K562 (cell line): ENCODE data around the gene ANO2. TPM values are rescaled to one million over a fixed set of nuclear protein-coding genes. Genes with fewer than 3 reads are reported as not detected.

Experiments
- ATAC-seq: fragments of 200-7000 bp; cut with Tn5 transposase; 3 replicates; pipeline ENCODE4 v1.9.1; 2020; ENCODE audit warnings: moderate library complexity
- BruUV-seq: library from RNA; stranded (reverse); fragments of 400-500 nt; replicated peaks from 2 replicates; lab custom pipeline; 2021; lab: Mats Ljungman, UMichigan
- CTCF ChIA-PET: fragments of 300-600 bp; formaldehyde crosslinking; extraction: SDS; loops from one replicate; lab custom pipeline; 2021; ENCODE audit warnings: low intra/inter-chr PET ratio; lab: Yijun Ruan, JAX
- POLR2A ChIA-PET: fragments of 300-600, 350-650 bp; sonication (Branson Sonifier 250); formaldehyde crosslinking; extraction: SDS; loops from one replicate; lab custom pipeline; 2021; ENCODE audit warnings: antibody characterized with exemption, inconsistent platforms; lab: Yijun Ruan, JAX
- DNase-seq, 4 experiments: peaks; one replicate each; pipeline versions ENCODE4 v3.0.0 to v3.0.0-alpha.2; 2011 to 2018; ENCODE audit warnings: low spot score in 3 of 4, mixed read lengths in 3 of 4; ENCODE audit errors: extremely low read depth in 1 of 4
- FAIRE-seq: peaks from 2 replicates; lab custom pipeline; 2011; peaks lifted over from hg19 to GRCh38; lab: Jason Lieb, UNC
- H2AFZ ChIP-seq: 2 replicates; pipeline ENCODE4 v1.6.0; 2011; ENCODE audit warnings: low read depth, low read length, control low read depth, inconsistent platforms
- H3K27ac ChIP-seq: fragments of 200-600 bp; 3 replicates; pipeline ENCODE4 v1.8.0; 2011; ENCODE audit warnings: low read depth, mild to moderate bottlenecking, control low read depth, inconsistent platforms, low read length, moderate library complexity, mixed read lengths; ENCODE audit errors: extremely low read depth
- H3K27me3 ChIP-seq, 2 experiments: fragments of 300-600 bp in 1 of 2; 2 replicates in 1 of 2; 3 replicates in 1 of 2; pipeline versions ENCODE4 v1.6.0 to v1.8.0; 2011; ENCODE audit warnings: inconsistent platforms in 2 of 2, low read length in 2 of 2, mild to moderate bottlenecking in 1 of 2, mixed read lengths in 1 of 2, moderate library complexity in 1 of 2; ENCODE audit not compliant: control insufficient read depth in 2 of 2, insufficient read depth in 2 of 2
- H3K36me3 ChIP-seq: fragments of 300-600 bp; 3 replicates; pipeline ENCODE4 v1.8.0; 2011; ENCODE audit warnings: mild to moderate bottlenecking, low read length, inconsistent platforms; ENCODE audit not compliant: control insufficient read depth, insufficient read depth
- H3K4me1 ChIP-seq, 2 experiments: fragments of 200-600 bp in 1 of 2; replicated peaks in 1 of 2; 2 replicates in 1 of 2; 3 replicates in 1 of 2; pipeline versions ENCODE4 v1.5.1 to v1.8.0; 2011; ENCODE audit warnings: inconsistent platforms in 2 of 2, low read length in 2 of 2, mild to moderate bottlenecking in 1 of 2, mixed read lengths in 1 of 2, moderate library complexity in 1 of 2; ENCODE audit not compliant: control insufficient read depth in 2 of 2, insufficient read depth in 2 of 2
- H3K4me2 ChIP-seq: 2 replicates; pipeline ENCODE4 v1.6.1; 2011; ENCODE audit warnings: low read length, control low read depth, inconsistent platforms, mixed read lengths; ENCODE audit not compliant: insufficient read depth
- H3K4me3 ChIP-seq: fragments of 200-600 bp; sonication (generic), shearing (Covaris generic); 2 replicates; pipeline ENCODE4 v1.5.1; 2016; ENCODE audit warnings: control low read depth, inconsistent platforms
- H3K79me2 ChIP-seq: fragments of 200-600 bp; 3 replicates; pipeline ENCODE4 v1.8.0; 2011; ENCODE audit warnings: low read length, inconsistent platforms; ENCODE audit not compliant: control insufficient read depth, insufficient read depth
- H3K9ac ChIP-seq, 2 experiments: 2 replicates each; pipeline versions ENCODE4 v1.6.0 to v1.6.1; 2011; ENCODE audit warnings: low read depth in 2 of 2, low read length in 2 of 2, control low read depth in 1 of 2, inconsistent platforms in 1 of 2, mild to moderate bottlenecking in 1 of 2, mixed read lengths in 1 of 2; ENCODE audit not compliant: insufficient read depth in 1 of 2
- H3K9me1 ChIP-seq: one replicate; pipeline ENCODE4 v1.6.0; 2011; ENCODE audit warnings: inconsistent platforms, mild to moderate bottlenecking, low read length, moderate library complexity; ENCODE audit not compliant: control insufficient read depth, insufficient read depth
- H3K9me3 ChIP-seq: replicated peaks from 2 replicates; pipeline ENCODE4 v1.5.1; 2011; ENCODE audit warnings: low read depth, low read length, inconsistent platforms; ENCODE audit not compliant: control insufficient read depth, insufficient read depth
- H4K20me1 ChIP-seq: replicated peaks from 2 replicates; pipeline ENCODE4 v1.6.1; 2011; ENCODE audit warnings: low read length, inconsistent platforms, mixed read lengths; ENCODE audit not compliant: control insufficient read depth, insufficient read depth
- FOS ChIP-seq: IDR thresholded peaks from 3 replicates; pipeline ENCODE4 v1.6.1; 2011; ENCODE audit not compliant: insufficient read length; ENCODE audit errors: extremely low read depth
- HDAC6 ChIP-seq: IDR thresholded peaks from 2 replicates; pipeline ENCODE4 v1.6.1; 2012; ENCODE audit warnings: low read depth, mild to moderate bottlenecking, control low read depth, inconsistent platforms, low read length, moderate library complexity
- KAT7 ChIP-seq: sonication (generic); formaldehyde crosslinking; IDR thresholded peaks from 2 replicates; pipeline ENCODE4 v1.8.0; 2022; ENCODE audit warnings: missing genetic modification reagents, mild to moderate bottlenecking, borderline replicate concordance
- KLF13 ChIP-seq: fragments of 450-650 bp; IDR thresholded peaks from 2 replicates; pipeline ENCODE4 v1.6.1; 2016; ENCODE audit warnings: missing genetic modification characterization, low read depth, mild to moderate bottlenecking, missing compliant biosample characterization, moderate library complexity, borderline replicate concordance
- MYC ChIP-seq, 2 experiments: fragments of 250-450 bp in 1 of 2; sonication (Bioruptor Pico) in 1 of 2; IDR thresholded peaks; 2 replicates each; pipeline versions ENCODE4 v1.5.1 to v1.6.1; 2012 to 2021; ENCODE audit warnings: low read depth in 2 of 2, borderline replicate concordance in 1 of 2, improper control_type of control experiment in 1 of 2, low read length in 1 of 2, mild to moderate bottlenecking in 1 of 2, moderate library complexity in 1 of 2
- NBN ChIP-seq: fragments of 450-650 bp; IDR thresholded peaks from 2 replicates; pipeline ENCODE4 v1.6.1; 2016; ENCODE audit warnings: low read depth, mild to moderate bottlenecking
- NFRKB ChIP-seq: fragments of 450-650 bp; IDR thresholded peaks from 2 replicates; pipeline ENCODE4 v1.6.1; 2016; ENCODE audit warnings: low read depth
- PHF8 ChIP-seq: fragments of 200-600 bp; sonication (generic); IDR thresholded peaks from 2 replicates; pipeline ENCODE4 v1.6.1; 2012; ENCODE audit warnings: mixed run types, mild to moderate bottlenecking, inconsistent platforms, low read length, moderate library complexity, borderline replicate concordance
- POU5F1 ChIP-seq: fragments of 150-350 bp; IDR thresholded peaks from 2 replicates; pipeline ENCODE4 v1.6.1; 2014; ENCODE audit warnings: borderline replicate concordance, low read length, low read depth, mild to moderate bottlenecking; ENCODE audit not compliant: partially characterized antibody
- SIX5 ChIP-seq, 2 experiments: IDR thresholded peaks; 2 replicates each; pipeline ENCODE4 v1.6.1; 2011; ENCODE audit warnings: low read length in 2 of 2, borderline replicate concordance in 1 of 2, low read depth in 1 of 2, mild to moderate bottlenecking in 1 of 2, moderate library complexity in 1 of 2; ENCODE audit not compliant: insufficient read depth in 1 of 2
- SMAD1 ChIP-seq: fragments of 150-350 bp; IDR thresholded peaks from 2 replicates; pipeline ENCODE4 v1.6.1; 2014; ENCODE audit warnings: low read length, low read depth; ENCODE audit not compliant: partially characterized antibody
- ZNF707 ChIP-seq: fragments of 250-450 bp; sonication (Bioruptor Pico); conservative IDR thresholded peaks from 2 replicates; pipeline ENCODE4 v1.8.0; 2022; ENCODE audit warnings: inconsistent platforms, mild to moderate bottlenecking, moderate library complexity
- WGBS: fragments of 100-300 bp; shearing (Covaris generic); methylation state at CpG from one replicate; pipeline ENCODE4 v1.1.6; 2016; ENCODE audit warnings: low coverage, mixed read lengths; ENCODE audit not compliant: insufficient coverage; ENCODE audit errors: missing lambda C conversion rate; 5-methylcytosine and 5-hydroxymethylcytosine counted together
- in situ Hi-C: fragments of 300-500 bp; cut with MboI; formaldehyde crosslinking; loops from 4 replicates; pipeline ENCODE4 v1.15.0; 2018; ENCODE audit warnings: inconsistent platforms, mixed read lengths
- intact Hi-C: fragments of 100-400 bp; cut with micrococcal nuclease; formaldehyde crosslinking; loops from 2 replicates; pipeline ENCODE4 v1.14.2; 2022
- polyA plus RNA-seq, 8 experiments: library from polyadenylated mRNA; depleted of rRNA in 4 of 8; stranded (reverse) in 5 of 8; unstranded in 3 of 8; fragments of >200 nt; fragmentation: Nextera tagmentation in 2 of 8; fragmentation: Illumina TruSeq in 1 of 8; extraction: Ambion mirVana in 2 of 8; extraction: Trizol in 1 of 8; gene quantifications; 2 replicates each; pipeline versions ENCODE4 v1.2.1 to v1.2.3, GENCODE V29; 2011 to 2014; ENCODE audit warnings: inconsistent platforms in 1 of 8, missing spikeins in 1 of 8
- total RNA-seq, 7 experiments: library from RNA; depleted of rRNA in 6 of 7; stranded (reverse); fragments of >200 nt in 6 of 7; fragmentation: Illumina TruSeq in 2 of 7; extraction: Trizol in 2 of 7; gene quantifications; 2 replicates each; pipeline versions ENCODE4 v1.2.1 to v1.2.3, GENCODE V29; 2011 to 2021; ENCODE audit warnings: low replicate concordance in 1 of 7

ANO2 gene
- total and polyA plus RNA-seq, 9 of the 15 experiments (the other 6 are each of a cell fraction or from before 2014, with no cell fraction given): 0.64 TPM; not detected in 8

DNA sequence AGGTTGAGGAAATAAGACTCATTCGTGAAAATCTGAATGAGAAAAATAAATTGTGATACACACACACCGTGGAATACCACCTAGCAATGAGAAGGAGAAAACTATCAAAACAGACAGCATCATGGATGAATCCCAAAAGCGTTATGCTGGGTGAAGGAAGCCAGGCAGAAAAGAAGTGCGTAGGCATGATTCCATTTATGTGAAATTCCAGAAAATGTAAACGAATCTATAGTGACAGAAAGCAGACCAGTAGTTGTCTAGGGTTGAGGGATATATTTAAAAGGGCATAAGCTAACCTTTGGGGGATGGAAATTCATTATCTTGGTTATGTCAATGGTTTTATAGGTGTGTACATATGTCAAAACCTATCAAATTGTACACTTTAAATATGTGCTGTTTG lies 42.5 kb upstream of the ANO2 start:
- in situ Hi-C loops: loop anchor here (5.0 kb wide), 1 partner anchor 55 kb away; no protein-coding TSS in a partner anchor

DNA sequence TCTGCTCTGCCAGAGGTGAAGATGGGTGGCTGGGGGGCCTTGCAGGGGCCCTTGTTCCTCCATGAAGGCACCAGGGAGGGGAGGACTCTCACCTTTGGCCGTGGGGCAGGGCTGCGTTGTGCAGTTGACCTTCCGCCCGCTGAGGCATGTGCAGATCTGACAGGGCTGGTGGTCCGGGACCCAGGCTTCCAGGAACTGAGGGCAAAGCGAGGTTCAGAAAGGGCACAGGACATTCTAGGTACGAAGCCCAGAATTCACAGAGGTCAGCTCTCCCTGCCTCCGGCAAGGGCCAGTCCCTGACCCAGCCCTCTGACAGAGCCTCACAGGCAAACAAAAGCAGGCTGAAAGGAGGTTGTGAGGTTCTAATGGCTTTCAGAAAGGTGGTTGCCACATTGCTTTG lies 40.4 kb upstream of the ANO2 start:
- Histone ChIP-seq H3K9ac (no peak overlapping the region), H3K36me3 (no peaks in the 10 kb centered on the region), H2AFZ (no peak overlapping the region), H3K27me3 (no peaks in the 10 kb centered on the region; a peak in 1 of 5 replicates), H4K20me1 (no peaks in the 10 kb centered on the region; the same call in 1 of the 2 replicates), H3K4me1 (no peaks in the 10 kb centered on the region), H3K27ac (no peak overlapping the region), H3K9me1 (no peaks in the 10 kb centered on the region), H3K79me2 (no peaks in the 10 kb centered on the region), H3K9me3 (no peaks in the 10 kb centered on the region), H3K4me3 (no peak overlapping the region), H3K4me2 (no peak overlapping the region)
- no peak for TF ChIP-seq NFRKB
- intact Hi-C loops: no loop called here
- no peak for DNase-seq
- no TSS peak for BruUV-seq
- POLR2A ChIA-PET: no interaction called here
- no peak for FAIRE-seq
- CTCF ChIA-PET: no interaction called here
- ATAC-seq: no peak
- in situ Hi-C loops: loop anchor here (5.0 kb wide), 1 partner anchor 57 kb away; no protein-coding TSS in a partner anchor
- WGBS: 0% methylated on average over 6 of the region's 8 CpGs

More for the DNA sequence above, 42.5 kb upstream of the ANO2 start:
- no peaks in the 10 kb centered on the region for H3K4me1 ChIP-seq
- H3K9me1 ChIP-seq: no peaks in the 10 kb centered on the region
- no peaks in the 10 kb centered on the region for H3K79me2 ChIP-seq
- no peak overlapping the region for H3K27ac ChIP-seq
- no peak for ATAC-seq
- H3K4me3 ChIP-seq: no peak overlapping the region
- intact Hi-C loops: no loop called here
- WGBS: 0% methylated on average over 5 of the region's 5 CpGs
- no peak overlapping the region for H3K4me2 ChIP-seq
- no TSS peak for BruUV-seq
- no peaks in the 10 kb centered on the region; the same call in 1 of the 2 replicates for H4K20me1 ChIP-seq
- POLR2A ChIA-PET: interaction anchor here (1.3 kb wide), 1 partner anchor 14 kb away, joined by 3 read pairs; no protein-coding TSS in a partner anchor
- TF ChIP-seq SIX5 (IDR thresholded peaks at IDR 0.05; ENCODE audit: borderline replicate concordance in 1 of 2, insufficient read depth in 1 of 2, low read depth in 1 of 2, low read length in 2 of 2) (no peak), PHF8 (no peak), MYC (IDR thresholded peaks at IDR 0.05; ENCODE audit: low read depth, low read length) (no peak), MYC (CRISPR knock-in tag; IDR thresholded peaks at IDR 0.05; ENCODE audit: borderline replicate concordance, low read depth) (no peak), KAT7 (CRISPR knock-in tag) (no peak), FOS (no peak), POU5F1 (no peak), NBN (no peak), ZNF707 (CRISPR knock-in tag) (no peak), KLF13 (tag) (no peak), SMAD1 (no peak), HDAC6 (no peak)
- no peaks in the 10 kb centered on the region; a peak in 1 of 5 replicates for H3K27me3 ChIP-seq
- CTCF ChIA-PET: interaction anchor here (0.9 to 4.2 kb wide), 2 partner anchors 51 to 297 kb away, joined by 6 to 54 read pairs; no protein-coding TSS in a partner anchor
- H3K36me3 ChIP-seq: no peaks in the 10 kb centered on the region
- no peak overlapping the region for H2AFZ ChIP-seq
- FAIRE-seq: no peak
- DNase-seq: no peak
- H3K9me3 ChIP-seq: no peaks in the 10 kb centered on the region
- H3K9ac ChIP-seq: no peak overlapping the region
